ENCODE results near the gene GRB10. TPM values are rescaled to one million over a fixed set of nuclear protein-coding genes. Genes with fewer than 3 reads are reported as not detected.

Gene GRB10
- total and polyA plus RNA-seq, 2 of the 8 experiments (the other 6 are each of a cell fraction or from before 2014, with no cell fraction given): 35.7 to 97.0 TPM

DNA sequence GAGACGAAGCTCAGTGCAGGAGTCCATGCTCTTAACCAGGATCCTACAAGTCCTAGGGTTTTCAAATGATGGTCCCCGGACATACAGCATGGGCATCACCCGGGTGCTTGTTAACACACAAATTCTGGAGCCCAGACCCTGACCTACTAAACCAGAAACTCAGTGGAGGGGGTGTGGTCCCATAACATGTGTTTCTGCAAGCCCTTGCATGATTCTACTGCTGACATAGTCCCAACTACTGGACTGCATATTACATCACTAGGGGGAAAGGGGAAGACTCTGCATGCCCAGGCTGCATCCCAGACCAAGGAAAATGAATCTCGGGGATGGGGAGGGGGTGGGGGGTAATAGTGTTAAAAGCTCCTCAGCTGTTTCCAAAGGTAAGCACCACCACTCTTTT, 40.3 kb downstream of the GRB10 start (continued):
- TF ChIP-seq, protein P1, sequence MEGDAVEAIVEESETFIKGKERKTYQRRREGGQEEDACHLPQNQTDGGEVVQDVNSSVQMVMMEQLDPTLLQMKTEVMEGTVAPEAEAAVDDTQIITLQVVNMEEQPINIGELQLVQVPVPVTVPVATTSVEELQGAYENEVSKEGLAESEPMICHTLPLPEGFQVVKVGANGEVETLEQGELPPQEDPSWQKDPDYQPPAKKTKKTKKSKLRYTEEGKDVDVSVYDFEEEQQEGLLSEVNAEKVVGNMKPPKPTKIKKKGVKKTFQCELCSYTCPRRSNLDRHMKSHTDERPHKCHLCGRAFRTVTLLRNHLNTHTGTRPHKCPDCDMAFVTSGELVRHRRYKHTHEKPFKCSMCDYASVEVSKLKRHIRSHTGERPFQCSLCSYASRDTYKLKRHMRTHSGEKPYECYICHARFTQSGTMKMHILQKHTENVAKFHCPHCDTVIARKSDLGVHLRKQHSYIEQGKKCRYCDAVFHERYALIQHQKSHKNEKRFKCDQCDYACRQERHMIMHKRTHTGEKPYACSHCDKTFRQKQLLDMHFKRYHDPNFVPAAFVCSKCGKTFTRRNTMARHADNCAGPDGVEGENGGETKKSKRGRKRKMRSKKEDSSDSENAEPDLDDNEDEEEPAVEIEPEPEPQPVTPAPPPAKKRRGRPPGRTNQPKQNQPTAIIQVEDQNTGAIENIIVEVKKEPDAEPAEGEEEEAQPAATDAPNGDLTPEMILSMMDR (IDR thresholded peaks at IDR 0.05; ENCODE audit: control extremely low read depth in 1 of 3, insufficient read depth in 1 of 3, low read depth in 1 of 3, low read length in 3 of 3): no peak
- TF ChIP-seq, protein P2, sequence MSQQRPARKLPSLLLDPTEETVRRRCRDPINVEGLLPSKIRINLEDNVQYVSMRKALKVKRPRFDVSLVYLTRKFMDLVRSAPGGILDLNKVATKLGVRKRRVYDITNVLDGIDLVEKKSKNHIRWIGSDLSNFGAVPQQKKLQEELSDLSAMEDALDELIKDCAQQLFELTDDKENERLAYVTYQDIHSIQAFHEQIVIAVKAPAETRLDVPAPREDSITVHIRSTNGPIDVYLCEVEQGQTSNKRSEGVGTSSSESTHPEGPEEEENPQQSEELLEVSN (IDR thresholded peaks at IDR 0.05): no peak
- no peak for TF ChIP-seq RAD21 (IDR thresholded peaks at IDR 0.05 in 1 of 2, conservative IDR thresholded peaks at IDR 0.05 in 1 of 2; ENCODE audit: low read depth in 2 of 2, low read length in 2 of 2)

All from H1 (cell line).